Activated CD4-positive, alpha-beta memory T cell treated with anti-CD3 and anti-CD28 coated beads for 36 hours (primary cell): ENCODE data around the gene SMARCA2. TPM values are rescaled to one million over a fixed set of nuclear protein-coding genes. Genes with fewer than 3 reads are reported as not detected.

Experiments
- CTCF ChIA-PET: fragments of 350-600 bp; sonication (Branson Sonifier 250); formaldehyde crosslinking; loops from one replicate; lab custom pipeline; 2021; ENCODE audit warnings: antibody characterized with exemption, inconsistent platforms; lab: Charles Lee
- POLR2A ChIA-PET: fragments of 350-600 bp; sonication (Branson Sonifier 250); formaldehyde crosslinking; loops from one replicate; lab custom pipeline; 2021; ENCODE audit warnings: antibody characterized with exemption; lab: Charles Lee
- DNase-seq: peaks from one replicate; pipeline ENCODE4 v3.0.0-alpha.2; 2020
- H3K27ac Mint-ChIP-seq: one replicate; pipeline ENCODE4 v1.8.0; 2021; ENCODE audit warnings: mixed read lengths
- H3K27me3 Mint-ChIP-seq: one replicate; pipeline ENCODE4 v1.8.0; 2021; ENCODE audit warnings: mixed read lengths
- H3K36me3 Mint-ChIP-seq: one replicate; pipeline ENCODE4 v1.8.0; 2021; ENCODE audit warnings: mixed read lengths
- H3K4me1 Mint-ChIP-seq: one replicate; pipeline ENCODE4 v1.8.0; 2021; ENCODE audit warnings: low read depth, mixed read lengths
- H3K4me3 Mint-ChIP-seq: one replicate; pipeline ENCODE4 v1.8.0; 2021; ENCODE audit warnings: mild to moderate bottlenecking, mixed read lengths
- H3K9me3 Mint-ChIP-seq: one replicate; pipeline ENCODE4 v1.8.0; 2021; ENCODE audit warnings: mixed read lengths
- intact Hi-C: fragments of 100-400 bp; cut with micrococcal nuclease; formaldehyde crosslinking; loops from one replicate; pipeline ENCODE4 v1.15.1; 2023
- total RNA-seq, 2 experiments: library from RNA; stranded (reverse); gene quantifications; one replicate each; pipeline ENCODE4 v1.2.3, GENCODE V29; 2021

SMARCA2 gene
- total RNA-seq, 2 experiments from 2014 or later: 95.1 to 100 TPM

- CTCF ChIA-PET: interaction anchor here (0.9 kb wide), 1 partner anchor 23 kb away, joined by 4 read pairs; no protein-coding TSS in a partner anchor
- DNase-seq: no peak
- peaks cover 14% of the 10 kb centered on the region for H3K4me1 Mint-ChIP-seq
- no peaks in the 10 kb centered on the region for H3K9me3 Mint-ChIP-seq
- no peak overlapping the region for H3K27ac Mint-ChIP-seq
- intact Hi-C loops: no loop called here
- H3K36me3 Mint-ChIP-seq: peaks cover 47% of the 10 kb centered on the region
- POLR2A ChIA-PET: no interaction called here
- no peak overlapping the region for H3K4me3 Mint-ChIP-seq
- no peaks in the 10 kb centered on the region for H3K27me3 Mint-ChIP-seq
Observed at GRCh38 chr9:2110036-2110435, 94.9 kb downstream of the SMARCA2 start.

- CTCF ChIA-PET: interaction anchor here (0.6 to 1.9 kb wide), 5 partner anchors 10 to 72 kb away, joined by 3 to 6 read pairs (median 4); no protein-coding TSS in a partner anchor
- peak; percentile 18 for DNase-seq
- H3K4me1 Mint-ChIP-seq: no peaks in the 10 kb centered on the region
- no peak overlapping the region for H3K27ac Mint-ChIP-seq
- peaks cover 40% of the 10 kb centered on the region for H3K36me3 Mint-ChIP-seq
- no peak overlapping the region for H3K4me3 Mint-ChIP-seq
- POLR2A ChIA-PET: no interaction called here
- H3K9me3 Mint-ChIP-seq: no peaks in the 10 kb centered on the region
- no peaks in the 10 kb centered on the region for H3K27me3 Mint-ChIP-seq
- intact Hi-C loops: no loop called here
Observed at GRCh38 chr9:2116073-2116472, 100.9 kb downstream of the SMARCA2 start.

- Mint-ChIP-seq H3K36me3 (peaks cover 38% of the 10 kb centered on the region), H3K4me1 (no peaks in the 10 kb centered on the region), H3K4me3 (no peak overlapping the region), H3K27me3 (no peaks in the 10 kb centered on the region), H3K27ac (no peak overlapping the region), H3K9me3 (no peaks in the 10 kb centered on the region)
- no peak for DNase-seq
- CTCF ChIA-PET: interaction anchor here (1.0 kb wide), 1 partner anchor 14 kb away, joined by 11 read pairs; no protein-coding TSS in a partner anchor
- intact Hi-C loops: no loop called here
- POLR2A ChIA-PET: no interaction called here
Observed at GRCh38 chr9:2117527-2117926, 102.4 kb downstream of the SMARCA2 start.

- POLR2A ChIA-PET: interaction anchor here (0.6 kb wide), 1 partner anchor 1396 kb away, joined by 3 read pairs; no protein-coding TSS in a partner anchor
- CTCF ChIA-PET: no interaction called here
- peaks cover 45% of the 10 kb centered on the region for H3K36me3 Mint-ChIP-seq
Observed at GRCh38 chr9:2119566-2119965, 104.4 kb downstream of the SMARCA2 start.

GRCh38 chr9:2120926-2121689, 106.0 kb downstream of the SMARCA2 start:
- DNase-seq: no peak
- H3K27ac Mint-ChIP-seq: no peak overlapping the region
- peaks cover 42% of the 10 kb centered on the region for H3K36me3 Mint-ChIP-seq
- H3K4me1 Mint-ChIP-seq: peaks cover 20% of the 10 kb centered on the region
- ChIA-PET CTCF (interaction anchor here (1.6 to 3.1 kb wide), 2 partner anchors 10 to 34 kb away, joined by 3 to 8 read pairs; no protein-coding TSS in a partner anchor), POLR2A (no interaction called here)
- H3K9me3 Mint-ChIP-seq: no peaks in the 10 kb centered on the region
- H3K27me3 Mint-ChIP-seq: no peaks in the 10 kb centered on the region
- intact Hi-C loops: no loop called here
- H3K4me3 Mint-ChIP-seq: no peak overlapping the region

More at GRCh38 chr9:2119566-2119965, 104.4 kb downstream of the SMARCA2 start:
- Mint-ChIP-seq H3K4me1 (peaks cover 5% of the 10 kb centered on the region), H3K9me3 (no peaks in the 10 kb centered on the region), H3K27ac (no peak overlapping the region), H3K27me3 (no peaks in the 10 kb centered on the region), H3K4me3 (no peak overlapping the region)
- DNase-seq: no peak
- intact Hi-C loops: no loop called here

- no peak overlapping the region for H3K27ac Mint-ChIP-seq
- POLR2A ChIA-PET: no interaction called here
- H3K4me1 Mint-ChIP-seq: peaks cover 32% of the 10 kb centered on the region
- no peaks in the 10 kb centered on the region for H3K9me3 Mint-ChIP-seq
- intact Hi-C loops: no loop called here
- H3K27me3 Mint-ChIP-seq: no peaks in the 10 kb centered on the region
- CTCF ChIA-PET: interaction anchor here (0.8 to 3.1 kb wide), 3 partner anchors 9 to 59 kb away, joined by 3 to 8 read pairs (median 3); no protein-coding TSS in a partner anchor
- H3K4me3 Mint-ChIP-seq: no peak overlapping the region
- H3K36me3 Mint-ChIP-seq: peaks cover 51% of the 10 kb centered on the region
- no peak for DNase-seq
Observed at GRCh38 chr9:2122299-2122698, 107.2 kb downstream of the SMARCA2 start.

GRCh38 chr9:2125906-2126305, 110.8 kb downstream of the SMARCA2 start:
- intact Hi-C loops: loop anchor here (1.0 kb wide), 2 partner anchors 32 to 247 kb away; no protein-coding TSS in a partner anchor

GRCh38 chr9:2126331-2126803, 111.2 kb downstream of the SMARCA2 start:
- Mint-ChIP-seq H3K36me3 (peaks cover 40% of the 10 kb centered on the region), H3K4me1 (peaks cover 42% of the 10 kb centered on the region), H3K27ac (peak overlapping the region; percentile 71), H3K27me3 (no peaks in the 10 kb centered on the region), H3K4me3 (no peak overlapping the region), H3K9me3 (no peaks in the 10 kb centered on the region)
- intact Hi-C loops: loop anchor here (1.0 kb wide), 2 partner anchors 32 to 247 kb away; no protein-coding TSS in a partner anchor
- POLR2A ChIA-PET: no interaction called here
- CTCF ChIA-PET: interaction anchor here (2.2 kb wide), 1 partner anchor 10 kb away, joined by 6 read pairs; no protein-coding TSS in a partner anchor
- DNase-seq: no peak

More at GRCh38 chr9:2125906-2126305, 110.8 kb downstream of the SMARCA2 start:
- no peak for DNase-seq
- Mint-ChIP-seq H3K4me3 (peak overlapping the region; percentile 49), H3K36me3 (peaks cover 41% of the 10 kb centered on the region), H3K9me3 (no peaks in the 10 kb centered on the region), H3K4me1 (peaks cover 39% of the 10 kb centered on the region), H3K27ac (peak overlapping the region; percentile 71), H3K27me3 (no peaks in the 10 kb centered on the region)
- CTCF ChIA-PET: interaction anchor here (2.2 kb wide), 1 partner anchor 10 kb away, joined by 6 read pairs; no protein-coding TSS in a partner anchor
- POLR2A ChIA-PET: no interaction called here

GRCh38 chr9:2127486-2127885, 112.3 kb downstream of the SMARCA2 start:
- no peak overlapping the region for H3K4me3 Mint-ChIP-seq
- no peaks in the 10 kb centered on the region for H3K27me3 Mint-ChIP-seq
- POLR2A ChIA-PET: no interaction called here
- H3K4me1 Mint-ChIP-seq: peaks cover 48% of the 10 kb centered on the region
- H3K9me3 Mint-ChIP-seq: no peaks in the 10 kb centered on the region
- intact Hi-C loops: no loop called here
- CTCF ChIA-PET: no interaction called here
- no peak overlapping the region for H3K27ac Mint-ChIP-seq
- no peak for DNase-seq
- peaks cover 40% of the 10 kb centered on the region for H3K36me3 Mint-ChIP-seq

GRCh38 chr9:2128141-2128540, 113.0 kb downstream of the SMARCA2 start:
- H3K36me3 Mint-ChIP-seq: peaks cover 38% of the 10 kb centered on the region

GRCh38 chr9:2128618-2129017, 113.5 kb downstream of the SMARCA2 start:
- no peak for DNase-seq
- Mint-ChIP-seq H3K36me3 (peaks cover 35% of the 10 kb centered on the region), H3K4me1 (peaks cover 49% of the 10 kb centered on the region), H3K4me3 (no peak overlapping the region), H3K27me3 (no peaks in the 10 kb centered on the region), H3K9me3 (no peaks in the 10 kb centered on the region), H3K27ac (no peak overlapping the region)
- intact Hi-C loops: no loop called here
- ChIA-PET POLR2A (no interaction called here), CTCF (interaction anchor here (0.6 to 1.3 kb wide), 2 partner anchors 53 to 70 kb away, joined by 3 to 4 read pairs; no protein-coding TSS in a partner anchor)

More at GRCh38 chr9:2128141-2128540, 113.0 kb downstream of the SMARCA2 start:
- POLR2A ChIA-PET: no interaction called here
- peaks cover 49% of the 10 kb centered on the region for H3K4me1 Mint-ChIP-seq
- intact Hi-C loops: no loop called here
- no peaks in the 10 kb centered on the region for H3K9me3 Mint-ChIP-seq
- DNase-seq: no peak
- CTCF ChIA-PET: interaction anchor here (0.6 to 1.3 kb wide), 2 partner anchors 53 to 70 kb away, joined by 3 to 4 read pairs; no protein-coding TSS in a partner anchor
- H3K27ac Mint-ChIP-seq: no peak overlapping the region
- H3K27me3 Mint-ChIP-seq: no peaks in the 10 kb centered on the region
- no peak overlapping the region for H3K4me3 Mint-ChIP-seq

GRCh38 chr9:2130941-2131340, 115.8 kb downstream of the SMARCA2 start:
- H3K27me3 Mint-ChIP-seq: no peaks in the 10 kb centered on the region
- ChIA-PET CTCF (interaction anchor here (0.9 to 2.3 kb wide), 3 partner anchors 8 to 52 kb away, joined by 3 to 7 read pairs (median 3); no protein-coding TSS in a partner anchor), POLR2A (no interaction called here)
- no peak overlapping the region for H3K4me3 Mint-ChIP-seq
- H3K36me3 Mint-ChIP-seq: peaks cover 29% of the 10 kb centered on the region
- intact Hi-C loops: no loop called here
- no peak for DNase-seq
- no peaks in the 10 kb centered on the region for H3K9me3 Mint-ChIP-seq
- H3K27ac Mint-ChIP-seq: no peak overlapping the region
- H3K4me1 Mint-ChIP-seq: peaks cover 32% of the 10 kb centered on the region
